Stimulated activated CD8-positive, alpha-beta memory T cell treated with anti-CD3 and anti-CD28 coated beads, Interleukin-15, amount 100 ng/mL, for 1 hour (primary cell): ENCODE data around the gene C3.
"Not testable (repeated sequence)": the region's sequence is repeated elsewhere in the genome, so short reads cannot be mapped to it uniquely, and the experiment has no call there.

Experiments used
- DNase-seq: peaks from one replicate; pipeline ENCODE4 v3.0.0-alpha.2; 2020; ENCODE audit warnings: low read depth

C3 gene

GRCh38 chr19:6720369-6721137, at the start of gene C3:
Gene C3, minus strand, starts transcription at chr19:6720650. Its CDS starts 61 bp downstream, at chr19:6720589.
- DNase-seq = no peak

- DNase-seq = no peak
Measured at GRCh38 chr19:6769006-6769619, 48.7 kb upstream of the C3 start.

- DNase-seq = no peak
Measured at GRCh38 chr19:6768236-6768785, 47.9 kb upstream of the C3 start.

GRCh38 chr19:6767357-6768235, 47.1 kb upstream of the C3 start, which contains the start of gene SH2D3A:
Gene SH2D3A, minus strand, starts transcription at chr19:6767435. Its CDS starts 3,687 bp downstream, at chr19:6763748.
- peak; percentile 87 for DNase-seq

GRCh38 chr19:6767081-6767356, 46.6 kb upstream of the C3 start:
- DNase-seq = no peak

GRCh38 chr19:6766357-6767080, 46.1 kb upstream of the C3 start:
- DNase-seq = no peak

- DNase-seq = no peak
Measured at GRCh38 chr19:6765738-6766356, 45.4 kb upstream of the C3 start.

- DNase-seq = not testable (repeated sequence)
Measured at GRCh38 chr19:6762253-6762797, 41.9 kb upstream of the C3 start.

GRCh38 chr19:6761053-6761676, 40.7 kb upstream of the C3 start:
- no peak for DNase-seq

GRCh38 chr19:6760606-6761005, 40.2 kb upstream of the C3 start:
- DNase-seq = no peak

GRCh38 chr19:6754653-6755463, 34.4 kb upstream of the C3 start:
- DNase-seq = no peak

- no peak for DNase-seq
Measured at GRCh38 chr19:6754136-6754535, 33.7 kb upstream of the C3 start.

- peak; percentile 48 for DNase-seq
Measured at GRCh38 chr19:6753178-6754031, 33.0 kb upstream of the C3 start.

- DNase-seq = no peak
Measured at GRCh38 chr19:6752256-6753177, 32.1 kb upstream of the C3 start.

GRCh38 chr19:6751189-6751588, 30.7 kb upstream of the C3 start:
- no peak for DNase-seq

GRCh38 chr19:6750062-6750461, 29.6 kb upstream of the C3 start:
- no peak for DNase-seq

GRCh38 chr19:6748543-6748942, 28.1 kb upstream of the C3 start:
- not testable (repeated sequence) for DNase-seq

- DNase-seq = no peak
Measured at GRCh38 chr19:6745965-6746364, 25.5 kb upstream of the C3 start.
